ENCODE measurements around the gene TIMM44. TPM values are rescaled to one million over a fixed set of nuclear protein-coding genes. Genes with fewer than 3 reads are reported as not detected.

TIMM44 gene
- total RNA-seq, 1 experiment from 2014 or later = 35.7 TPM

DNA sequence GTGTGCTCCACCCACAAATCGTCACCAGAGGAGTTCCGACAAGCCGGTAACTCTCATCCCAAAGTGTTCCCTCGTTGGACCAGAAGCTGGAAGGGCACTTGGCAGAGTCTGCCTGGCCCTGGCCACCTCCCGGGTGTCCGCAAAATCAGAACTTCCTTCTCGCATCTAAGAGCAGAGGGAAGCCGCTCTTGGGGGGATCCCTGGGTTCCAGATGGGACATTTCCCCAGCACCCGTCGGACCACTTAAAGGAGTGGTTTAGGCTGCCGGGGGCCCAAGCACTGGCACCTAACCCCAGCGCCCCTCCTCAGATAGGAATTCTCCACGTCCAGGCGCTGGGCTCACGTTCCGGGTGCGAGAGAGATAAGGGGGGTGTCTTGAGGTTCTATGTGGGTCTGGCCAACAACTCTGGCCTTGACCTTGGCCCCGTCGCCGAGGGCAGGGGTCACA lies 40.6 kb downstream of the TIMM44 start:
- DNase-seq (ENCODE audit: low read depth) = no peak

DNA sequence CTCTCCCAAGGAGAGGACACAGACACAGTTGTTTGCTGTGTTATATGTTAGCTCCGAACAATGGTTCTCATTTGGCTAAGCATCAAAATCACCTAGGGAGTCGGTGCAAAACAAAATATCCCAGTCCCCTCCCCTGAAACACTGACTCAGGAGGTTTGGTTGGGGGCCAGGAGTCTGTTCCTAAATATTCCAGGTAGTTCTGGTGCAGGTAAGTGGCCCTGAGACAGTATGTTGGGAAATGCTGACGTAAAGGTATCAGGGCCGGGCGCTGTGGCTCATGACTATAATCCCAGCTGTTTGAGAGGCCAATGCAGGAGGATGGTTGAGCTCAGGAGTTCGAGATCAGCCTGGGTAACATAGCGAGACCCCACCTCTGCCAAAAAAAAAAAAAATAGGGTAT lies 42.1 kb downstream of the TIMM44 start:
- no peak for DNase-seq (ENCODE audit: low read depth)

DNA sequence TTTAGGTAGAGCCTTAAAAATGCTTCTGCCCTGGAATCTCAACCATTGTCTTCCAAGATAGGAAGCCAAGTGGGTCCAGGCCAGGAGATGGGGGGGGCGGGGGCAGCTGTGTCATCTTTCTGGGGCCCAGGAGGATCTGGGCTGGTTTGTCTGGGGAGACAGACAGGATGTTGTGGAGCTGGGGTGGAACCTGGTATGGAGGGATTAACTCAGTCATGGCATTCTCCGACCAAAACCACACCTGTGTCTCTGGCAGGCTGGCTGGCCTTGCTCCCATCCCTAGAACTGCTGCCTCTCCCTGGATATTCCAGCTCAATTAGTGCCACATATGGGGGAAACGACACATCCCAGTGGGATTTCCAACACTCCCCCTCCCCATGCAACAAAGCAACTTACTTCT lies 42.5 kb downstream of the TIMM44 start:
- no peak for DNase-seq (ENCODE audit: low read depth)

DNA sequence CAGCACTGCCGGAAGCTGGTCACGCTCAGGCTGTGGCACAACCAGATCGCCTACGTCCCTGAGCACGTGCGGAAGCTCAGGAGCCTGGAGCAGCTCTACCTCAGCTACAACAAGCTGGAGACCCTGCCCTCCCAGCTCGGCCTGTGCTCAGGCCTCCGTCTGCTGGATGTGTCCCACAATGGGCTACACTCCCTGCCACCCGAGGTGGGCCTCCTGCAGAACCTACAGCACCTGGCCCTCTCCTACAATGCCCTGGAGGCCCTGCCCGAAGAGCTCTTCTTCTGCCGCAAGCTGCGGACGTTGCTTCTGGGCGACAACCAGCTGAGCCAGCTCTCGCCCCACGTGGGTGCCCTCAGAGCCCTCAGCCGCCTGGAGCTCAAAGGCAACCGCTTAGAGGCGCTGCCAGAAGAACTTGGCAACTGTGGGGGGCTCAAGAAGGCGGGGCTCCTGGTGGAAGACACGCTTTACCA lies 43.0 kb downstream of the TIMM44 start:
- DNase-seq (ENCODE audit: low read depth) = no peak

DNA sequence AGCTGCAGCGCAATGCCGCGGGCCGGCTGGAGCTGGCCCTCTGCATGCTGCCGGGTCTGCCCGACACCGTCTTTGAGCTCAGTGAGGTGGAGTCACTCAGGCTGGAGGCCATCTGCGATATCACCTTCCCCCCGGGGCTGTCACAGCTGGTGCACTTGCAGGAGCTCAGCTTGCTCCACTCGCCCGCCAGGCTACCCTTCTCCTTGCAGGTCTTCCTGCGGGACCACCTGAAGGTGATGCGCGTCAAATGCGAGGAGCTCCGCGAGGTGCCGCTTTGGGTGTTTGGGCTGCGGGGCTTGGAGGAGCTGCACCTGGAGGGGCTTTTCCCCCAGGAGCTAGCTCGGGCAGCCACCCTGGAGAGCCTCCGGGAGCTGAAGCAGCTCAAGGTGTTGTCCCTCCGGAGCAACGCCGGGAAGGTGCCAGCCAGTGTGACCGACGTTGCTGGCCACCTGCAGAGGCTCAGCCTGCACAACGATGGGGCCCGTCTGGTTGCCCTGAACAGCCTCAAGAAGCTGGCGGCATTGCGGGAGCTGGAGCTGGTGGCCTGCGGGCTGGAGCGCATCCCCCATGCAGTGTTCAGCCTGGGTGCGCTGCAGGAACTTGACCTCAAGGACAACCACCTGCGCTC lies 43.6 kb downstream of the TIMM44 start:
- no peak for DNase-seq (ENCODE audit: low read depth)

DNA sequence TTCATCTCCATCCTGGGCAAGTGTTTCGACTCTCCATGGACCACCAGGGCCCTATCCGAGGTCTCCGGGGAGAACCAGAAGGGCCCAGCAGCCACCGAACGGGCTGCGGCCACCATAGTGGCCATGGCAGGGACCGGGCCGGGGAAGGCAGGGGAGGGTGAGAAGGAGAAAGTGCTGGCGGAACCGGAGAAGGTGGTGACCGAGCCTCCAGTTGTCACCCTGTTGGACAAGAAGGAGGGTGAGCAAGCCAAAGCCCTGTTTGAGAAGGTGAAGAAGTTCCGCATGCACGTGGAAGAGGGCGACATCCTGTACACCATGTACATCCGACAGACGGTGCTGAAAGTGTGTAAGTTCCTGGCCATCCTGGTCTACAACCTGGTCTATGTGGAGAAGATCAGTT lies 44.5 kb downstream of the TIMM44 start:
- DNase-seq (ENCODE audit: low read depth) = no peak

DNA sequence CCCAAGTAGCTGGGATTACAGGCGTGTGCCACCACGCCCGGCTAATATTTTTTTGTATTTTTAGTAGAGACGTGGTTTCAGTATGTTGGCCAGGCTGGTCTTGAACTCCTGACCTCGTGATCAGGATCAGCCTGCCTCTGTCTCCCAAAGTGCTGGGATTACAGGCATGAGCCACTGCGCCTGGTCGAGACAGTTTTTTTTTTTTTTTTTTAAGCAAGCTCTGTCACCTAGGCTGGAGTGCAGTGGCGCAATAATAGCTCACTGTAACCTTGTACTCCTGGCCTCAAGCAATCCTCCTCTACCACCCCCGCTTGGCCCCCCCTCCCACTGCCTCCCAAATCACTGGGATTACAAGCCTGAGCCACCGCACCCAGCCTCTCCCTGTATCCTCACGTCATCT lies 46.2 kb downstream of the TIMM44 start:
- no peak for DNase-seq (ENCODE audit: low read depth)

DNA sequence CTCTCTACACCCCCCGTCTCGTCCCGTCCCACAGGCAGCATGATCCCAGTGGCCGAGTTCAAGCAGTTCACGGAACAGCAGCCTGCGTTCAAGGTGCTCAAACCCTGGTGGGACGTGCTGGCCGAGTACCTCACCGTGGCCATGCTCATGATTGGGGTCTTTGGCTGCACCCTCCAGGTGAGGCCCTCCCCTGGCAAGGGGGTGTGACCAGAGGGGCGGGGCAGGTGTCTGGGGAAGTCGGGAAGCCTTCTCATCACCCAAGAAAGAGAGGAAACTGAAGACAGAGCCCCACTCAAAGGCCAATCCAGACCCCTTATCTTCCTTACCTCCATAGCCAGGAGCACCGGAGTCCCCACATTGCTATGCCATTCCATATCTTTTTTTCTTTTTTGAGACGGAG lies 47.9 kb downstream of the TIMM44 start:
- no peak for DNase-seq (ENCODE audit: low read depth)

DNA sequence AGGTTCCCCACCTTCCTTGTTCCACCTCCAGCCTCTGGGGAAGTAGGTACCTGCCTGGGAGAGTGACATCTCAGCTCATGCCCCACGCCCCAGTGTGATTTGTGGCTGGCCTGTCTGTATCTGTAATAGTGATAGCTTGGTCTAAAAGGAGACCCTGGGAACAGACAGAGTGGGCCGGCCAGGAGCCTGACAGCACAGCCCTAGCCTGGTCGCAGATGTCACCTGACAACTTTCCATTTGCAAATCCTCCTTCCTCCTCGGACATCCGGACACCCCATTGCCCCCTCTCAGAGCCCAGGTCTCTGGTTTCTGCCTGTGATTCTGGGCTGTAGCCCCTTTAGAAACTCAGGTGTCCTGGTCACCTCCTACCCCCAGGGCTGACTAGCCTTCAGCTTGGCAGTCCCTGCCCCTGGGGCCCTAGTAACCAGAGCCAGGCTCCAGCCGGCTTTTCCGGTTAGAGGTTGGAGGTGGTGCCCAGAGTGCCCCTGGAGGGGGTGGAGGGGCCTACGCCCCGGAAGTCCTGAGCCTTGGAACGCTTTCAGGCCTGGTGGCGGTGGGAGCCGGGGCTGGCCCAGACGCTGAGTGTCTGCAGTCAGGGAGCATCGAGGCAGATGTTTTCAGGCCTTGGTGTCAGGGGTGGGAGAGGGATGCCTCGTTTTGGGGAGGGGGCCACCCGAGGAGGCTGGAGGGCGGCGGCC lies 48.7 kb downstream of the TIMM44 start:
- no peak for DNase-seq (ENCODE audit: low read depth)

DNA sequence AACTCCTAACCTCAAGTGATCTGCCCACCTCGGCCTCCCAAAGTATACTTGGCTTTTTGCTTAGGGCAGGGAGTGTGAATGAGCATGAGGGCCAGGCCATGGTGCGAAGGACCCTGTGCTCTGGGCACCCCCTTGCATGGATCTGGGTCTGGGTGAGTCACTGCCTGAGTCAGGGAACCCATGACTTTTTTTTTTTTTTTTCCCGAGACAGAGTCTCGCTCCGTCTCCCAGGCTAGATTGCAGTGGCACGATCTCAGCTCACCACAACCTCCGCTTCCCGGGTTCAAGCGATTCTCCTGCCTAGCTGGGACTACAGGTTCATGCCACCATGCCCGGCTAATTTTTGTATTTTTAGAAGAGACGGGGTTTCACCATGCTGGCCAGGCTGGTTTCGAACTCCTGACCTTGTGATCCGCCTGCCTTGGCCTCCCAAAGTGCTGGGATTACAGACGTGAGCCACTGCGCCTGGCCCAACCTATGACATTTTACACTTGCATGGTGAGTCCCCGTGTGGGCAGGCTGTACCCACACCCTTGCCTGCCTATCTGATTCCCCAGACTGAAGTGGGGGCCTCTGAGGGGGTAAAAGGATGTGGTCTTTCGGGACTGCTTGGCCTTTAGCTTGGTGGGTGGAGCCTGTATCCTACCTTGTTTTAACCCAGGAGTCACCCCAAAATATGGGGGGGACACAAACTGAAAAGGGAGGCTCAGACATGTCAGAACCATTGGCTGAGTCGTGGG lies 49.9 kb downstream of the TIMM44 start:
- peak; percentile 67 for DNase-seq (ENCODE audit: low read depth)

DNA sequence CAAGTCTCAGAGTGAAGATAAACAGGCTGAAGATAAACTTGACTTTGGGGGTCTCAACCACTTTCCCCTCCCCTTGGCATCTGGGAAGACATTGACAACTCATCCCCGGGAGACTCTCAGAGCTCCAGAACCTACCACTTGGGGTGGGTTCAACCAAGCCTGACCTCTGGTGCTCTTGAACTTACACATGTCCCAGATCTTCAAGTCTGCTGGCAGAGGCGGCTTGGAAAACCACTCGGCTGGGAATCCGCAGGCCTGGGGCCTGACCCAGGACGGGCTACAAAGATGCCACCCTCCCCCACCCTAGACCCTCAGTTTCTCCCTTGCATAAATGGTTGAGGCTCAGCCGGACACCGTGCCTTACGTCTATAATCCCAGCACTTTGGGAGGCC lies 54.6 kb downstream of the TIMM44 start:
- DNase-seq (ENCODE audit: low read depth) = no peak

DNA sequence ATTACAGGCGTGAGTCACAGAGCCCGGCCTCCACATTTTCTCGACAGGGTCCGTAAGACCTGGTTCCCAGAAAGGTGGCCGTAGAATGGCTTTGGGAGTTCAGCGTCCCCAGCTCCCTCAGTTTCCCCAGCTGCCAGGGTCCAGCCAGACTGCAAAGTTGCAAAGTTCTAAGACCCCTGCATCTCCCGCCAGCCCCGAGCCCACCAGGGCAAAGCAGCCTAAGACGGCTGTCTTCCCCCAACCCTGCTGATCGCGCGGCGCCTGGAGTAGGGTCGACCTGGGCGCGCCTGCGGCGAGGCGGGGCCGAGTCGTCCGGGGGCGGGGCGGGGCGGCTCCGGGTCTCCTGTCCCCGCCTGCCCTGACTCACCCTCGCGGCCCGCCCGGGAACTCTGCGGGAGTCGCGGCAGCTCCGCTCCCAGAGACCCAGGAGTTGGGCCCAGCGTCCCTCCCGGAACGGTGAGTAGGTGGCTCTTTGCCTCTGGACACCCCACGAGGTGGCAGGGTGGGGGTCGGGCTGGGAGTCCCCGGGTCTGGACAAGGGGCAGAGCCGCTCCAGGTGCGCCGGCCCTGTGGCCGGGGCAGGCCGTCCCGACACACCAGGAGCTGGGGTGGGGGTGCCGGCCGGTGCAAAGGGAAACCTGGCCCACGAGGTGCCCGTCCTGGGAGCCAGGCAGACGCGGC lies 55.2 kb downstream of the TIMM44 start, which contains the start of gene LRRC8E:
TSS of gene LRRC8E (plus strand) at position 366 of the 681 bp plus-strand sequence. CDS start 7,094 bp downstream, outside the sequence.
- peak; percentile 72 for DNase-seq (ENCODE audit: low read depth)

DNA sequence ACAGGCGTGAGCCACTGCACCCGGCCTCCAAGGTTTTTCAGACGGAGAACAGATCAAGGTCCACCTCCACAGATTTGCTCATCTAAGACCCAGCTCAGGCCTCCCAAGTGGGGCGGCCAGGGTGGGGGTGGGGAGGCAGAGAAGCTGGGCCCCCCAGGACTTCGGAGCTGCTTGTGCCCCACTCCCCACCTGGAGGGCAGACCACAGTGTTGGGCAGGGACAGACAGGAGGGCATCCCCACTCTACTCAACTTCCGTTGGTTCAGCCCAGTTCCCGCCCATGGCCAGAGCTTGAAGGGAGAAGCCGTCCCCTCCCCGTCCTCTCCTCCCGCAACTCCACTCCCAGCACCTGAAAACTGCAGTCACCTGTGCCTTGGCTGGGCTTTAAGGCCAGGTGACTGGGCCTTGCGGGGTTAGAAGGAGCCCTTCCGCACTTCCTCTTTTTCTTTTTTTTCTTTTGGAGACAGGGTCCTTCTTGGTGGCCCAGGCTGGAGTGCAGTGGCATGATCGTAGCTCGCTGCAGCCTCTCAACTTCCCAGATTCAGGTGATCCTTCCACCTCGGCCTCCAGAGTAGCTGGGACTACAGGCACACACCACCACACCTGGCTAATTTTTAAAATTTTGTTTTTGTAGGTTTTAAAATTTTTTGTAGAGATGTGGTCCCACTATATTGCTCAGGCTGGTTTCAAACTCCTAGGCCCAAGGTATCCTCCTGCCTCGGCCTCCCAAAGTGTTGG lies 55.9 kb downstream of the TIMM44 start:
- no peak for DNase-seq (ENCODE audit: low read depth)

DNA sequence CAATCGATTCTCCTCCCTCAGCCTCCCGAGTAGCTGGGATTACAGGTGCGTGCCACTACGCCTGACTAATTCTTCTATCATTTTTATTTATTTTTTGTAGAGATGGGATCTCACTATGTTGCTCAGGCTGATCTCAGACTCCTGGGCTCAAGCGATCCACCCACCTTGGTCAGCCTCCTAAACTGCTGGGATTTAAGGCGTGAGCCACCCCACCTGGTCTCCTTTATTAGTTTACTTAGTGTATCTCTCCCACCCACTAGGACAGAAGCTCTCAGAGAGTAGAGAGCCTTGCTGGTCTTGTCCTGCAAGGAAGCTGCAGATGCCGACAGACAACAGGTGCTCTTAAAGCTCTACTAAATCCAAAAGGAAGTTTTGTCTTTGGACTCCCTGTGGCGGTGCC lies 57.6 kb downstream of the TIMM44 start:
- DNase-seq (ENCODE audit: low read depth) = no peak

DNA sequence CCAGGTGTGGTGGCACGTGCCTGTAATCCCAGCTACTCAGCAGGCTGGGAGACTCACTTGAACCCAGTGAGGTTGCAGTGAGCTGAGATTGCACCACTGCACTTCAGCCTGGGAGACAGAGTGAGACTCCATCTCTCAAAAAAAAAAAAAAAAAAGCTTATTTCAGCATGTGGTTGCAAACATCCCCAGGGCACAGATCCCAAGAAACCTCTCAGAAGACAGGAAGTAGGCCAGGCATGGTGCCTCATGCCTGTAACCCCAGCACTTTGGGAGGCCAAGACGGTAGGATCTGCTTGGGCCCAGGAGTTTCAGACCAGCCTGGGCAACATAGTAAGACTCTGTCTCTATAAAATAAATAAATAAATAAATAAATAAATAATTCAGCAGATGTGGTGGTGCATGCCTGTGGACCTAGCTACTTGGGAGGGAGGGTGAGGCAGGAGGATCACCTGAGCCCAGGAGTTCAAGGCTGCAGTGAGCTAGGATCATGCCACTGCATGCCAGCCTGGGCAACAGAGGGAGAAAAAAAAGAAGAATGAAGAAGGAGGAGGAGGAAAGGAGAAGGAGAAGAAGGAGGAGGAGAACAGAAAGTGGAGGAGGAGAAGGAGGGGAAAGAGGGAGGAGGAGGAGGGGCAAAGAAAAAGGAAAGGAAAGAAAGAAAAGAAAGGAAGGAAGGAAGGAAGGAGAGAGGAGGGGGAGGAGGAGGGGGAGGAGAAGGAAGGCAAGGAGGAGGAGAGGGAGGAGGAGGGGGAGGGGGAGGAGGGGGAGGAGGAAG lies 59.5 kb downstream of the TIMM44 start:
- DNase-seq (ENCODE audit: low read depth) = peak; percentile 76

DNA sequence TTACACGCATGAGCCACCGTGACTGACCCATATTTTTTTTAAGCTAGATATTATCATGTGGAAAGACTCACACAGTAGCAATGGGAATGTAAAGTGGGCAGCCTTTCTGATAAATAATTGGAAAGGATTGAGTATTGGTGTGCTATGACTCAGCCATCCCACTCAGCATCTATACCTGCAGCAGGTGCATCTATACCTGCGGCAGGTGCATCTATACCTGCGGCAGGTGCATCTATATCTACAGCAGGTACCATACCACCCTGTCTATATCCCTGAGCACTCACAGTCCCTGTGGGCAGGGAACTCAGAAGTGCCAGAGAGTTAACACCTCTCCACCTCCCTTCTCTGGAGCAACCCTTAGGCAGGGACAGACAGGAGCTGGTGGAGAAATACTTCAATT lies 60.4 kb downstream of the TIMM44 start:
- no peak for DNase-seq (ENCODE audit: low read depth)

DNA sequence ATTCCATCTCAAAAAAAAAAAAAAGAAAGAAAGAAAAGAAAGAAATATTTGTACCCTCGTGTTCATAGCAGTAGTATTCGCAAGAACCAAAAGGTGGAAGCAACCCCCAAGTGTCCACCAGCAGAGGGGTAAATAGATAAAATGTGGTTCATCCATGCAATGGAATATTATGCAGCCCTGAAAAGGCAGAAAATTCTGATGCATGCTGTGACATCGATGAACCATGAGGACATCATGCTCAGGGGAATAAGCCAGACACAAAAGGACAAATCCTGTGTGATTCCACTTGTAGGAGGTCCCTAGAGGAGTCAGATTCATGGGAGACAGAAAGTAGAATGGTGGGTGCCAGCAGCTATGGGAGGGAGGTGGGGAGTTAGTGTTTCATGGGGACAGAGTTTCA lies 61.6 kb downstream of the TIMM44 start:
- no peak for DNase-seq (ENCODE audit: low read depth)

DNA sequence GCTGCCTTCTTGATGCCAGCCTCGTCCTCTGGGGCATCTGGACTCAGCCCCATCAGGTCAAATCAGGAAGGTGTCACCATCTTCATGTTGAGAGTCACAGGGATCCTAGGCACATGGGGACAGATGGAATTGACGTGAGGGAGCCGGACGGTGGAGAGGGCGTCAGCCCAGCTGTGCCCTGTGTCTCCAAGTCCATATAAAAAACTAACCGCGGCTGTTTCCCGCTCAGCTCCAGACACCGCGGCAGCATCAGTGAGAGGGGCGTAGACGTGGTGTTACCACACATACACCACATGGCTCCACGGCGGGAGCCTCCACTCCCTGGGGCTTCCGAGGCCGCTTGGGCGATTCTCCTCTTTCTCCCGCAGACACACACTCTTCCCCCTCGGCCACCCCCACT lies 63.6 kb downstream of the TIMM44 start:
- DNase-seq (ENCODE audit: low read depth) = no peak

DNA sequence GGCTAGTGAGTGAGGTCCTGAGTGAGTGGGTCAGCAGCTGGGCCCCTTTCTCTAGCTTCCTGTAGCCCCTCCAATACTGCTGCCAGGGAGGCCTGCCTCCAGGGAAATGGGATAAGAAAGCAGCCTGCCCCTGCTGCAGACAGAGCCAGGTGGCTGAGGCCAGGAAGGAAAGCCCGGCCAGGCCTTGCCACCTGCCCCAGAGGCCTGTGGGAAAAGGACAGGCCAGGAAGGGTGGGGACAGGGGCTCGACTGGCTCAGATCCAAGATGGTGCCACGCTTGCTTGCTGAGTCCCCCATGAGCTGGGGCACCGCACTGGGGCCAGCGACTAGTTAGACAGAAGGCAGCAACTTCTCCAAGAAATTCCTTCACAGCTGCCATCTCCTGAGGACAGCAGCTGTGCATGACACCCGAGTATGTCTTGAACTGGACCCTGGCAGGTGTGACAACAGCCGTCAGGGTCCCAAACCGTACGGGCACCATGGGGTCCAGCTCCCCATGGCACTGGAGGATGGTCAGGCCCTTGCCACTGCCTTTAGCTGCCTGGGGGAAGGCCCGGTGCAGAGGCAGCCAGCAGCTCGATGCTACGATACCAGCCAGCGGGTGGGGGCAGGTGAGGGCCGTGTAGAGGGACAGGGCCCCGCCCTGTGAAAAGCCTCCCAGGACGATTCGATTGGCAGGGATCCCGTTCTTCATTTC lies 64.2 kb downstream of the TIMM44 start:
- DNase-seq (ENCODE audit: low read depth) = no peak

DNA sequence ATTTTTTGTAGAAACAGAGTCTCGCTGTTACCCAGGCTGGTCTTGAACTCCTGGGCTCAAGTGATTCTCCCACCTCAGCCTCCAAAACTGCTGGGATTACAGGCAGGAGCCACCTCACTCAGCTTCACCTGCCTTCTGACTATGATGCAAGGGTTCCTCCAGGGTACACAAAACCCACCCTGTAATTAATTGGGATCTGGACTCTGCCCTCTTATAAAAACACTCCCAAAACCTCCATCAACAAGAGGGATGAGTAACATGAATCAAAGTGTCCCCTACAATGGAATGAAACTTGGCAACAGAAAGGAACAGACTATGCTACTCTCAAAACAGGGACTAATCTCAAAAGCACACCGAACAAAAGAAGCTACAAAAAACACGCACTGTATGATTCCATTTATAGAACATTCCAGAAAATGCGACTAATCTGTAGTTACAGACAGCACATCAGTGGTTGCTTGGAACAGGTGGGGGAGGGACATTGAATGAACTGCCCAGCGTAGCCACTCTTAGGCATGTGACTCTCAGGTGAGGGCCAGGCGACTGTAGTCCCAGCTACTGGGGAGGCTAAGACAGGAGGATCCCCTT lies 66.1 kb downstream of the TIMM44 start:
- no peak for DNase-seq (ENCODE audit: low read depth)
